Lower lobe of right lung (tissue), 2 donors: ENCODE results near the gene SMIM45.

Experiments
- ATAC-seq, 2 donors: fragments of 200-7000 bp; cut with Tn5 transposase; one replicate each; pipeline ENCODE4 v1.9.1; 2020 to 2022; ENCODE audit warnings: mild to moderate bottlenecking in 2 of 2, moderate library complexity in 2 of 2
- DNase-seq: peaks from one replicate; pipeline ENCODE4 v3.0.0-alpha.2; 2020
- H3K27ac ChIP-seq: fragments of 200-600 bp; one replicate; pipeline ENCODE4 v1.8.0; 2022
- H3K27me3 ChIP-seq: fragments of 200-600 bp; one replicate; pipeline ENCODE4 v1.8.0; 2022; ENCODE audit warnings: low read depth
- H3K36me3 ChIP-seq: fragments of 200-600 bp; one replicate; pipeline ENCODE4 v1.8.0; 2022; ENCODE audit warnings: mild to moderate bottlenecking
- H3K4me1 ChIP-seq: fragments of 200-600 bp; one replicate; pipeline ENCODE4 v1.8.0; 2022
- H3K4me3 ChIP-seq: fragments of 200-600 bp; one replicate; pipeline ENCODE4 v1.8.0; 2022; ENCODE audit warnings: mild to moderate bottlenecking
- H3K9me3 ChIP-seq: fragments of 200-600 bp; one replicate; pipeline ENCODE4 v1.8.0; 2022
- CTCF ChIP-seq: fragments of 200-600 bp; IDR thresholded peaks from one replicate; pipeline ENCODE4 v1.8.0; 2022; ENCODE audit warnings: antibody characterized with exemption, mild to moderate bottlenecking
- intact Hi-C: fragments of 100-400 bp; cut with DNase I; formaldehyde crosslinking; loops from one replicate; pipeline ENCODE4 v1.11.0; 2022
- donor health status: DM: no; HTN: yes; CAD: no; lungs with severe emphysema.

Gene SMIM45

GRCh38 chr22:41906822-41907221, 45.1 kb upstream of the SMIM45 start:
- Histone ChIP-seq H3K27ac (no peak overlapping the region), H3K36me3 (peaks cover 48% of the 10 kb centered on the region), H3K4me3 (no peak overlapping the region), H3K9me3 (no peaks in the 10 kb centered on the region), H3K4me1 (peaks cover 17% of the 10 kb centered on the region), H3K27me3 (peaks cover 30% of the 10 kb centered on the region)
- intact Hi-C loops: no loop called here
- DNase-seq: no peak
- ATAC-seq: no peak
- no peak for TF ChIP-seq CTCF

- peaks cover 42% of the 10 kb centered on the region for H3K36me3 ChIP-seq
- H3K9me3 ChIP-seq: no peaks in the 10 kb centered on the region
- intact Hi-C loops: no loop called here
- H3K27me3 ChIP-seq: peaks cover 39% of the 10 kb centered on the region
- H3K27ac ChIP-seq: no peak overlapping the region
- DNase-seq (no peak), ATAC-seq (no peak)
- peaks cover 17% of the 10 kb centered on the region for H3K4me1 ChIP-seq
- H3K4me3 ChIP-seq: no peak overlapping the region
- no peak for TF ChIP-seq CTCF
Measured at GRCh38 chr22:41907436-41908401, 44.2 kb upstream of the SMIM45 start.

DNA sequence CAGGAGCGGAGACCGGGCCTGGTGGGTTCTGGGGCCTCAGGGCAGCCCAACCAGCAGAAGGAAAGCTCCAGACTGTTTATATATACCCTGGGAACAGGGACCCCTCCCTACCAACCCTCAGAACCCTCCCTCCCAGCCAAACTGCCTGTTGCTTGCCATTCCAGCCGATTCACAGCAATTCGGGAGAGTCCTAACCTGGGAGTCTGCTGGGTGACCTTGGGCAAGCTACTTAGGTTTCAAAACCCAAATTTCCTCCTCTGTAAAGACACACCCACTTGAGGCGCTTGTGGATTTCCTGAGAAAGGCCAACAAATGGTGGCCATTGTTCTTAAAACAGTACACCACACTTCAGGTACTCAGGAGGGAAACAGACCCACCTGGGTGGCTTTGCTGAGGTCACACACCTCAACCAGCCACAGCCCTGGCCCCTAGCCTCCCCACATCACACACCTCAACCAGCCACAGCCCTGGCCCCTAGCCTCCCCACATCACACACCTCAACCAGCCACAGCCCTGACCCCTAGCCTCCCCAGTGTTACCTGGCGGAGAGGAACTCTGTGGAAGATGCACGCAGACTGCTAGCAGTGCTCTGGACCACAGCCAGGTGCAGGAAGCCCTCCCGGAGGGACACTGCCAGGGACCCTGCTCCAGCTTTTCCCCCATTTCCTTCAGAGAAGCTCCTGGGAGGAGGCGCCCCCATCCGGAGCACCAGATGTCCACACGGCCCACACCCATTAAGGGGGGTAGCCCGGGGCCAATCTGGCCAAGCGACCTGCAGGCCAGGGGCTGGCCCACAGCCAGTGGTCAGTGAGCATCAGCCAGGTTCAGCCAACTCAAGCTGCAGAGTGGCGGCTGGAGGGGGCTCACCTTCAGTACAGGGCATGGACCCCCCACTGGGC, 43.3 kb upstream of the SMIM45 start:
- no peaks in the 10 kb centered on the region for H3K9me3 ChIP-seq
- H3K27ac ChIP-seq: no peak overlapping the region
- TF ChIP-seq CTCF: no peak
- H3K36me3 ChIP-seq: peaks cover 32% of the 10 kb centered on the region
- ATAC-seq (no peak), DNase-seq (no peak)
- intact Hi-C loops: no loop called here
- H3K4me3 ChIP-seq: no peak overlapping the region
- H3K4me1 ChIP-seq: peaks cover 17% of the 10 kb centered on the region
- peaks cover 48% of the 10 kb centered on the region for H3K27me3 ChIP-seq

- ATAC-seq: no peak
- H3K4me1 ChIP-seq: peaks cover 17% of the 10 kb centered on the region
- H3K27ac ChIP-seq: no peak overlapping the region
- H3K4me3 ChIP-seq: peak overlapping the region; percentile 42
- H3K36me3 ChIP-seq: peaks cover 24% of the 10 kb centered on the region
- intact Hi-C loops: no loop called here
- no peaks in the 10 kb centered on the region for H3K9me3 ChIP-seq
- DNase-seq: no peak
- TF ChIP-seq CTCF: no peak
- H3K27me3 ChIP-seq: peaks cover 54% of the 10 kb centered on the region
Measured at GRCh38 chr22:41909310-41910049, 42.5 kb upstream of the SMIM45 start.
